Lung (tissue), 12 donors: Measurements from ENCODE around the gene SNX5. TPM values are rescaled to one million over a fixed set of nuclear protein-coding genes. Genes with fewer than 3 reads are reported as not detected.

Experiments
- ATAC-seq: fragments of 200-7000 bp; cut with Tn5 transposase; one replicate; pipeline ENCODE4 v1.9.1; 2020; ENCODE audit warnings: moderate number of reproducible peaks; ENCODE audit not compliant: insufficient read depth, low FRiP score
- DNase-seq, 3 donors: peaks; one replicate each; pipeline ENCODE4 v3.0.0-alpha.2; 2013 to 2017
- H3K27ac ChIP-seq, 2 donors: one replicate each; pipeline ENCODE4 v1.5.1; 2013; ENCODE audit warnings: mild to moderate bottlenecking in 2 of 2, moderate library complexity in 2 of 2, control low read depth in 1 of 2, inconsistent platforms in 1 of 2, low read depth in 1 of 2, low read length in 1 of 2
- H3K27me3 ChIP-seq, 3 donors: one replicate each; pipeline ENCODE4 v1.5.1; 2013; ENCODE audit warnings: low read length in 2 of 3; ENCODE audit not compliant: control insufficient read depth in 3 of 3, insufficient read depth in 3 of 3
- H3K36me3 ChIP-seq, 4 donors: one replicate each; pipeline ENCODE4 v1.5.1; 2013; ENCODE audit warnings: low read length in 4 of 4, mild to moderate bottlenecking in 1 of 4, moderate library complexity in 1 of 4; ENCODE audit not compliant: control insufficient read depth in 4 of 4, insufficient read depth in 4 of 4
- H3K4me1 ChIP-seq, 5 donors: one replicate each; pipeline ENCODE4 v1.5.1; 2013; ENCODE audit warnings: low read length in 5 of 5, mild to moderate bottlenecking in 2 of 5, moderate library complexity in 1 of 5; ENCODE audit not compliant: control insufficient read depth in 5 of 5, insufficient read depth in 5 of 5
- H3K4me3 ChIP-seq: one replicate; pipeline ENCODE4 v1.5.1; 2013; ENCODE audit warnings: mild to moderate bottlenecking, control low read depth, moderate library complexity
- H3K9ac ChIP-seq, 2 donors: one replicate each; pipeline ENCODE4 v1.5.1; 2013; ENCODE audit warnings: low read length in 2 of 2, control low read depth in 1 of 2; ENCODE audit not compliant: insufficient read depth in 1 of 2
- H3K9me3 ChIP-seq, 4 donors: one replicate each; pipeline ENCODE4 v1.5.1; 2013; ENCODE audit warnings: low read length in 3 of 4, mild to moderate bottlenecking in 1 of 4, moderate library complexity in 1 of 4; ENCODE audit not compliant: control insufficient read depth in 4 of 4, insufficient read depth in 3 of 4
- CTCF ChIP-seq: IDR thresholded peaks from 2 replicates; pipeline ENCODE4 v1.5.1; 2012; ENCODE audit warnings: mild to moderate bottlenecking; ENCODE audit errors: control extremely low read depth, extremely low read depth
- WGBS, 2 donors: extraction: QIAGEN DNeasy Blood & Tissue Kit; methylation state at CpG; one replicate each; pipeline ENCODE4 v1.1.7; 2013; 5-methylcytosine and 5-hydroxymethylcytosine counted together
- polyA plus RNA-seq, 2 donors: library from polyadenylated mRNA; stranded (reverse); fragments of 200-250 nt; gene quantifications; one replicate each; pipeline ENCODE4 v1.2.1, GENCODE V29; 2013
- total RNA-seq, 2 donors: library from RNA; depleted of rRNA in 1 of 2; stranded (reverse); fragments of >200 nt in 1 of 2; gene quantifications; one replicate each; pipeline ENCODE4 v1.2.1, GENCODE V29; 2014 to 2021
- donor health status: control.
- donor health status: control.
- donor health status: Bipolar disorder and iron deficiency.
- donor health status: healthy.
- donor health status: DM: yes; HTN: yes; CAD: no.

Gene SNX5
- total and polyA plus RNA-seq, 4 donors: 66.6 to 194 (median 86.7) TPM

- Histone ChIP-seq H3K27me3 (no peaks in the 10 kb centered on the region), H3K27ac (no peak overlapping the region), H3K9me3 (no peaks in the 10 kb centered on the region), H3K4me3 (no peak overlapping the region), H3K9ac (no peak overlapping the region), H3K4me1 (peaks cover 0 to 6% (median 2%) of the 10 kb centered on the region in 5 donors), H3K36me3 (peaks cover 0 to 3% (median 0%) of the 10 kb centered on the region in 4 donors)
- 85 to 89% methylated on average over 3 of the region's 3 CpGs for WGBS, 2 donors
- TF ChIP-seq CTCF: no peak
- ATAC-seq: no peak
- DNase-seq: no peak
Observed at GRCh38 chr20:17993546-17993945, 25.0 kb upstream of the SNX5 start.

GRCh38 chr20:17992847-17993513 is 24.4 kb upstream of the SNX5 start:
- no peak overlapping the region for H3K4me3 ChIP-seq
- peaks cover 0 to 6% (median 2%) of the 10 kb centered on the region in 5 donors for H3K4me1 ChIP-seq
- no peaks in the 10 kb centered on the region for H3K9me3 ChIP-seq
- DNase-seq (no peak), ATAC-seq (no peak)
- TF ChIP-seq CTCF: no peak
- H3K27ac ChIP-seq: no peak overlapping the region
- H3K27me3 ChIP-seq: no peaks in the 10 kb centered on the region
- no peak overlapping the region for H3K9ac ChIP-seq
- WGBS, 2 donors: 46 to 54% methylated on average over 5 of the region's 5 CpGs
- peaks cover 0 to 3% (median 0%) of the 10 kb centered on the region in 4 donors for H3K36me3 ChIP-seq

GRCh38 chr20:17992224-17992637 is 23.6 kb upstream of the SNX5 start:
- no peak for TF ChIP-seq CTCF

More at GRCh38 chr20:17992224-17992637, 23.6 kb upstream of the SNX5 start:
- no peaks in the 10 kb centered on the region for H3K9me3 ChIP-seq
- no peak overlapping the region for H3K9ac ChIP-seq
- WGBS, 2 donors: 86 to 92% methylated on average over 6 of the region's 6 CpGs
- peaks cover 0 to 3% (median under 1%) of the 10 kb centered on the region in 4 donors for H3K36me3 ChIP-seq
- ATAC-seq (no peak), DNase-seq (no peak)
- H3K4me3 ChIP-seq: no peak overlapping the region
- no peak overlapping the region for H3K27ac ChIP-seq
- H3K27me3 ChIP-seq: no peaks in the 10 kb centered on the region
- peaks cover 0 to 6% (median 2%) of the 10 kb centered on the region in 5 donors for H3K4me1 ChIP-seq
